H1 (cell line): ENCODE results near the gene ANKRD53.

Source experiments
- POLR2A ChIP-seq, 2 experiments: IDR thresholded peaks; 1 replicate in 1 of 2; 2 replicates in 1 of 2; pipeline ENCODE4 v1.6.1; 2011; ENCODE audit warnings: low read depth in 2 of 2, low read length in 2 of 2, mild to moderate bottlenecking in 2 of 2; ENCODE audit errors: control extremely low read depth in 1 of 2
- YY1 ChIP-seq: IDR thresholded peaks from 2 replicates; pipeline ENCODE4 v1.6.1; 2011; ENCODE audit warnings: low read depth, mild to moderate bottlenecking, low read length

DNA sequence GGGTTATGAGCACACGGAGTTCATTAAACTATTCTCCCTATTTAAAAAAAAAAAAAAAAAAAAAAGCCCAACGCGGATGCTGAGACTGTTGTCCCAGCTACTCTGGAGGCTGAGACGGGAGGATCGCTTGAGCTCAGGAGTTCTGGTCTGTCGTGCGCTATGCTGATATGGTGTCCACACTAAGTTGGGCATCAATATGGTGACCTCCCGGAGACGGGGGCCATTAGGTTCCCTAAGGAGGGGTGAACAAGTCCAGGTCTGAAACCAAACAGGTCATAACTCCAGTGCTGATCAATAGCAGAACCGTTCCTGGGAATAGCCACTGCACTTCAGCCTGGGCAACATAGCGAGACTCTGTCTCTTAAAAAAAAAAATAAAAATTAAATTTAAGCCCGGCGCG, 12.9 kb upstream of the ANKRD53 start:
- no peak for TF ChIP-seq YY1
- TF ChIP-seq POLR2A (IDR thresholded peaks at IDR 0.05; ENCODE audit: control extremely low read depth in 1 of 2, low read depth in 2 of 2, low read length in 2 of 2): no peak
